ENCODE data around the gene LIMCH1. TPM values are rescaled to one million over a fixed set of nuclear protein-coding genes. Genes with fewer than 3 reads are reported as not detected.

The LIMCH1 gene
- total RNA-seq, 2 donors from 2014 or later = 4.7 to 14.4 TPM

DNA sequence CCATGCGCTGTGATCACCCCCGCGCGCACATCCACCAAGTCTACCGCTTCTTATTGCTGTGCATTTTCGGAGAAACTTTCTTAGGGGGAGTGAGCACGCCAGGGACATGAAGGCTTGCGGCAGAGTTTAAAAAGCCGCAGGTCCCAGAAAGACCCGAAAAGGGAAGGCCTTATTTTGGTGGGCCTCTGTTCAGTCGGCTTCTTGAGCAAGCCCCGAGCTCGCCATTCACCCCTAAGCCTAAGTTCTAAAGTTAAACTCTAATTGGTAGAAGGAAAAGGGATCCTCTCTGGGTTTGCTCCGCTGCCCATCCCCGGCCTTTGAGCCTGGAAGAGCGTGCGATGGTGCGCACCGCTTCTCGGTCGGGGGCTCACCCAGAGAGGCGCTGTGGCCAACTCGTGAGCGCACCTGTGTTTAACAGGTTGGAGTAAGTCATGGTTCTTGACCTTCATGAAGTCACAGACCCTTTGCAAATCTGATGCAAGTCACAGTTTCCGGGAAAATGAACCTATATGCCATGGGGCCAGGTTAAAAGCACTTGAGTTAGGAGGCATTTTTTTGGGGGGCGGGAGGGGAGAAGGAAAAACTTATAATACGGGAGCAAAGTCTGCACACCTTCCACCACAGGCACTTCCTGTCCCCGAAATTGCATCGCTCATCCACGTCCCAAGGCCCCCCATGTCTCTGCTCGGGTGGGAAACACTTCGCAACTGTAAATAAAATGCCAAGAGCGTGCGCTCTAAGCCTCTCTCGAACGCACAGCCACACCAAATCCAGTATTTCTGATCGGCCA is 208.7 kb downstream of the LIMCH1 start:
- intact Hi-C loops (cut with DNase I) = no loop called here
- TF ChIP-seq, protein P1, sequence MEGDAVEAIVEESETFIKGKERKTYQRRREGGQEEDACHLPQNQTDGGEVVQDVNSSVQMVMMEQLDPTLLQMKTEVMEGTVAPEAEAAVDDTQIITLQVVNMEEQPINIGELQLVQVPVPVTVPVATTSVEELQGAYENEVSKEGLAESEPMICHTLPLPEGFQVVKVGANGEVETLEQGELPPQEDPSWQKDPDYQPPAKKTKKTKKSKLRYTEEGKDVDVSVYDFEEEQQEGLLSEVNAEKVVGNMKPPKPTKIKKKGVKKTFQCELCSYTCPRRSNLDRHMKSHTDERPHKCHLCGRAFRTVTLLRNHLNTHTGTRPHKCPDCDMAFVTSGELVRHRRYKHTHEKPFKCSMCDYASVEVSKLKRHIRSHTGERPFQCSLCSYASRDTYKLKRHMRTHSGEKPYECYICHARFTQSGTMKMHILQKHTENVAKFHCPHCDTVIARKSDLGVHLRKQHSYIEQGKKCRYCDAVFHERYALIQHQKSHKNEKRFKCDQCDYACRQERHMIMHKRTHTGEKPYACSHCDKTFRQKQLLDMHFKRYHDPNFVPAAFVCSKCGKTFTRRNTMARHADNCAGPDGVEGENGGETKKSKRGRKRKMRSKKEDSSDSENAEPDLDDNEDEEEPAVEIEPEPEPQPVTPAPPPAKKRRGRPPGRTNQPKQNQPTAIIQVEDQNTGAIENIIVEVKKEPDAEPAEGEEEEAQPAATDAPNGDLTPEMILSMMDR (IDR thresholded peaks at IDR 0.05) = no peak
- no peak overlapping the region for H3K27ac ChIP-seq
- no peak overlapping the region for H3K4me3 ChIP-seq
- no peaks in the 10 kb centered on the region for H3K9me3 ChIP-seq
- DNase-seq = no peak
- H3K36me3 ChIP-seq = no peaks in the 10 kb centered on the region
- H3K27me3 ChIP-seq = peaks cover 72% of the 10 kb centered on the region
- H3K4me1 ChIP-seq = no peaks in the 10 kb centered on the region
- H3K9ac ChIP-seq (ENCODE audit: low read depth in 2 of 2, low read length in 2 of 2) = no peak overlapping the region

DNA sequence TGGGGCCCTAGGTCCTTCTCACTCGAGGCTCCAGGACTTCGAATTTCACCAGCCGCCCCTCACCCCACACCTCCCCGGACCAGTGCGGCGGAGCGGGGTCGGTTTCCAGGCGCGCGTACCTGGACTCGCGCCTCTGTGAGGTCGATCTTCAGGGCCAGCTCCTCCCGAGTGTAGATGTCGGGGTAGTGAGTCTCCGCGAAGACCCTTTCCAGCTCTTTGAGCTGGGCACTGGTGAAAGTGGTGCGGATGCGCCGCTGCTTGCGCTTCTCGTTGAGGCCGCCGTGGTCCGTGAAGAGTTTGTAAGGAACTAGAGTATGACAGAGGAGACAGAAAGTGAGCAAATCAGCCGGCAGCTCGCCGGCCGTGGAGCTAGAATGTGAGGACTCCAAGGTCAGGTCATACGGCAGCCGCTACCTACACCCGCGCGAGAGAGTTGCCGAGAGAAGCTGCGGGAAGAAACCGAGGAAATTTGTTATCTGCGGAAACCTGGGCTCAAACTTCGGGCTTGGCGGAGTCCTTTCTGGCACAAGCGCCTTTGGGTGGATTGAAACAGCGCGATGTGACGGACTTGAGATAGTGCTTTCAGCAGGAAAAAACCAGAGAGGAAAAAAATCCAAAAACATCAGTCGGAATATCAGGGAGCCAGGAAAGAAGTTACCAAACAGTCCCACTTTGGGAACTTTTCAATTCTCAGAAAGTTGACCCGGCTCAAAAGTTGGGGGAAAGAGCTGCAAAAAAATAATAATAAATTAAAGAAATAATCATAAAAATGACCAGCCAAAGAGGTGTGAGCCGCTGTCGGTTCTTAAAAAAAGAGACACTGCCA is 209.5 kb downstream of the LIMCH1 start:
- Histone ChIP-seq H3K36me3 (no peaks in the 10 kb centered on the region), H3K4me1 (no peaks in the 10 kb centered on the region), H3K27ac (no peak overlapping the region), H3K4me3 (no peak overlapping the region), H3K9ac (ENCODE audit: low read depth in 2 of 2, low read length in 2 of 2) (no peak overlapping the region), H3K27me3 (peaks cover 79% of the 10 kb centered on the region), H3K9me3 (no peaks in the 10 kb centered on the region)
- TF ChIP-seq, protein P1 (IDR thresholded peaks at IDR 0.05) = no peak
- intact Hi-C loops (cut with DNase I) = no loop called here
- DNase-seq = no peak

DNA sequence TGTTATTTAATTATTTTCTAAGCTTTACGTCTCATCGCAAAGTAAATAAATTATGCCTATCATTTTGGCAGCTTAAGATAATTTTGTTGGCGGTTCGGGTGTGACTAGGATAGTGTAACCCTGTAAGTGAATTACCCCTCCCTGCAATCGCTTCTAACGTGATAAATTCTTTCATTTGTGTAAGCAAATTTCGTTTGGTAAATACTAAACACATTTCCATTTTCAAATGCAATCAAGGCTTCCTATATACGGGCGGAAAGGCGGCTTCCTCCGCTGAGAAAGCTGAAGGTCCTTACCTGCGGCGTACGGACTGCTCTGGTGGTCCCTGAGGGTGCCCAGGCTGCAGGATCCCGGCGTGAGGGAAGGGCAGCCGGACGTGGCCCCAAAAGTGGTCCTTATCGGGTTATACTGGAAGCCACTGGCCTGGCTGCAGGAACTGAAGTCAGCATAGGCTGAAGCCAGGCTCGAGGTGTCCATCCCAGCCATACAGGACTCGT is 210.2 kb downstream of the LIMCH1 start:
- DNase-seq = no peak
- H3K27ac ChIP-seq = no peak overlapping the region
- H3K36me3 ChIP-seq = no peaks in the 10 kb centered on the region

DNA sequence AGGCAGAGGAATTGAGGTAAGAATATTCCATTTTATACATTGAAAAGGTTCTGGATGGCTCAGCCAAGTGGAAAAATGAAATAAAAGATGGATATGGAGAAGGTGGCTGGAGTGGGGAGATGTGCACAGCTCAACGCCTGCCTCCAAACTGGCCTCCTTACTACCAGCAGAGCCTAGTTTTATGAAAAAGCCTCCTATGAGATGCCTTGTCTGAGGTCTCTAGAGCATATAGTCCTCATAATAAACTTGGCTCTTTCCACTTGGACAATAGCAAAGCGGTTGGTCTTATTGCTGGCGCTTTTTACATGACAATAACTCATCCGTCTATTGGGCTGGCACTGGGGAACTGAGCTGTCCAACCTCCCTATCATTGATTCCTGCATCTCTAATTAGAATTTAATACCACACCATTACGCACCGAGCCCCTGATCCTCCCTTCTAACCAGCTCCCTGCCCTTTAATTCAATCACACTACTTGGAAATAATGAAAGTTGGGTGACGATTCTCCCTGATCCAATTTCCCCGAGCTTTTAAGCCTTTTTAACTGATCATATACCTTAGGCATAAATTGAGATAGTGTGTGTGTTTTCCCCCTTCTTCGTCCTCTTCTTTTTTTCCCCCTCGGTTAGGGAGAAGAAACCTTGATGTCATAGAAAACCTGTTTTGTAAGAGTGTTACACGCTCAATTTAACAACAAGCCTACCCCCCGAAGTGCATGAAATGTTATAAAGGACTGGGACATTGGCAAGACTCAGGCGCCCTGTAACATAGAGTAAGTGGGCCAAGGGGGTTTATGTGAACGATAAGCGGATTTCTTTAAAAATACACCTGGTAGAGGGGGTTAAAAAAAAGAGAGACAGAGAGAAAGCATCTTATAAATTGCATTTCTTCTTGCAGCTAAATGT is 210.9 kb downstream of the LIMCH1 start, which contains the start of gene PHOX2B:
Gene PHOX2B (minus strand): TSS at position 155 of the 905 bp plus-strand sequence. CDS start 115 bp downstream, at position 40.
- H3K4me3 ChIP-seq = no peak within 1 kb of the TSS
- no peak within 1 kb of the TSS for H3K27ac ChIP-seq
- H3K9me3 ChIP-seq = no peaks in the 10 kb centered on the region
- no peak within 1 kb of the TSS for H3K9ac ChIP-seq (ENCODE audit: low read depth in 2 of 2, low read length in 2 of 2)
- intact Hi-C loops (cut with DNase I) = no loop called here
- H3K36me3 ChIP-seq = no peaks in the 10 kb centered on the region
- TF ChIP-seq, protein P1 (IDR thresholded peaks at IDR 0.05) = no peak
- no peak for DNase-seq
- H3K4me1 ChIP-seq = no peaks in the 10 kb centered on the region
- H3K27me3 ChIP-seq = peaks cover 92% of the 10 kb centered on the region

More for the DNA sequence above, 210.2 kb downstream of the LIMCH1 start:
- TF ChIP-seq, protein P1 (IDR thresholded peaks at IDR 0.05) = no peak
- Histone ChIP-seq H3K4me1 (no peaks in the 10 kb centered on the region), H3K9ac (ENCODE audit: low read depth in 2 of 2, low read length in 2 of 2) (no peak overlapping the region), H3K9me3 (no peaks in the 10 kb centered on the region), H3K4me3 (no peak overlapping the region), H3K27me3 (peaks cover 86% of the 10 kb centered on the region)
- intact Hi-C loops (cut with DNase I) = no loop called here

DNA sequence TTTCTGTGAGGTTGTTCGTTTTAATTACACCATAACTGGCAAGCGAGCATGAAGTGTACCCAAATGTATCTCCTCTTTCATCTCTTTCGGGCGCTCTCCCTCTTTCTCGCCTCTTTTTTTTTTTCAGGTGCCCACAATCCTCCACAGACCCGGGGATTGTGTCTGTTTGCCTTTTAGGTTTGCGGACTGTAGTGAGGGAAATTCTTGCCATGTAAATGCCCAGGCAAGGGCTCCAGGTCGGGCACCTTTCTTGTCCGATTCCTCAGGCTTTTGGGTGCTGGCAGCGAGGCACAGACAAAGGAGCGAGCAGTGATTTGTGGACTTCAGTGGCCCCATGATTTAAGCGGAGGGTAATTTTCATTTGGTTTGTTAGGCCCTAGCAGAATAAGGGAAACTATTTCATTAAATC is 211.7 kb downstream of the LIMCH1 start:
- Histone ChIP-seq H3K9me3 (no peaks in the 10 kb centered on the region), H3K36me3 (no peaks in the 10 kb centered on the region), H3K4me1 (no peaks in the 10 kb centered on the region), H3K9ac (ENCODE audit: low read depth in 2 of 2, low read length in 2 of 2) (no peak overlapping the region), H3K27me3 (peaks cover 87% of the 10 kb centered on the region), H3K27ac (no peak overlapping the region), H3K4me3 (no peak overlapping the region)
- intact Hi-C loops (cut with DNase I) = no loop called here
- TF ChIP-seq, protein P1 (IDR thresholded peaks at IDR 0.05) = no peak
- DNase-seq = no peak
